H9 (cell line): ENCODE measurements around the gene ARHGAP10. TPM values are rescaled to one million over a fixed set of nuclear protein-coding genes. Genes with fewer than 3 reads are reported as not detected.
A peak's percentile ranks its signal among the peaks of the same experiment; 100 is the strongest.

Experiments
- DNase-seq: peaks from one replicate; pipeline ENCODE4 v3.0.0-alpha.2; 2017
- H2AFZ ChIP-seq: one replicate; pipeline ENCODE4 v1.6.1; 2013; ENCODE audit warnings: mild to moderate bottlenecking, low read length, control low read depth, moderate library complexity
- H2AK5ac ChIP-seq: 2 replicates; pipeline ENCODE4 v1.6.1; 2013; ENCODE audit warnings: low read length, control low read depth, mixed read lengths; ENCODE audit not compliant: insufficient read length
- H2BK120ac ChIP-seq: one replicate; pipeline ENCODE4 v1.6.1; 2013; ENCODE audit warnings: low read depth, mild to moderate bottlenecking, low read length, control low read depth, inconsistent platforms; ENCODE audit not compliant: poor library complexity, severe bottlenecking
- H2BK12ac ChIP-seq: 2 replicates; pipeline ENCODE4 v1.6.1; 2013; ENCODE audit warnings: low read length, control low read depth, mixed read lengths, low read depth; ENCODE audit not compliant: insufficient read length
- H2BK15ac ChIP-seq: 2 replicates; pipeline ENCODE4 v1.6.1; 2013; ENCODE audit warnings: low read depth, low read length, control low read depth
- H2BK20ac ChIP-seq: one replicate; pipeline ENCODE4 v1.6.1; 2013; ENCODE audit warnings: low read depth, mild to moderate bottlenecking, low read length, control low read depth, inconsistent platforms; ENCODE audit not compliant: poor library complexity, severe bottlenecking
- H2BK5ac ChIP-seq: 2 replicates; pipeline ENCODE4 v1.6.1; 2013; ENCODE audit warnings: low read length, control low read depth, mixed read lengths; ENCODE audit not compliant: insufficient read length
- H3K14ac ChIP-seq: 2 replicates; pipeline ENCODE4 v1.6.1; 2013; ENCODE audit warnings: low read length, control low read depth; ENCODE audit not compliant: insufficient read depth
- H3K18ac ChIP-seq: 2 replicates; pipeline ENCODE4 v1.6.1; 2013; ENCODE audit warnings: low read depth, mild to moderate bottlenecking, mixed read lengths, low read length, control low read depth; ENCODE audit not compliant: insufficient read length
- H3K23ac ChIP-seq: 2 replicates; pipeline ENCODE4 v1.6.1; 2013; ENCODE audit warnings: low read length, control low read depth, mixed read lengths, low read depth; ENCODE audit not compliant: insufficient read length
- H3K23me2 ChIP-seq: 2 replicates; pipeline ENCODE4 v1.6.1; 2013; ENCODE audit warnings: low read depth, mild to moderate bottlenecking, mixed read lengths, low read length, control low read depth; ENCODE audit not compliant: insufficient read length, poor library complexity, severe bottlenecking
- H3K27ac ChIP-seq: 2 replicates; pipeline ENCODE4 v1.5.1; 2013; ENCODE audit warnings: low read length, control low read depth, mixed read lengths, low read depth; ENCODE audit not compliant: insufficient read length
- H3K27me3 ChIP-seq: 2 replicates; pipeline ENCODE4 v1.6.1; 2013; ENCODE audit warnings: low read length, control low read depth, inconsistent platforms; ENCODE audit not compliant: insufficient read depth
- H3K4ac ChIP-seq: 2 replicates; pipeline ENCODE4 v1.6.1; 2013; ENCODE audit warnings: low read depth, mild to moderate bottlenecking, control low read depth, inconsistent platforms, low read length, moderate library complexity
- H3K4me1 ChIP-seq: 2 replicates; pipeline ENCODE4 v1.6.1; 2013; ENCODE audit warnings: low read length, control low read depth, inconsistent platforms; ENCODE audit not compliant: insufficient read depth
- H3K4me2 ChIP-seq: 2 replicates; pipeline ENCODE4 v1.6.1; 2013; ENCODE audit warnings: low read length, control low read depth, mixed read lengths; ENCODE audit not compliant: insufficient read length, insufficient read depth
- H3K56ac ChIP-seq: 2 replicates; pipeline ENCODE4 v1.6.1; 2013; ENCODE audit warnings: low read depth, mild to moderate bottlenecking, mixed read lengths, low read length, control low read depth; ENCODE audit not compliant: insufficient read length
- H3K79me1 ChIP-seq: 2 replicates; pipeline ENCODE4 v1.6.1; 2013; ENCODE audit warnings: low read depth, mild to moderate bottlenecking, moderate library complexity, low read length, control low read depth, inconsistent platforms; ENCODE audit not compliant: insufficient read depth, poor library complexity, severe bottlenecking
- H3K79me2 ChIP-seq: 2 replicates; pipeline ENCODE4 v1.6.1; 2013; ENCODE audit warnings: low read length, control low read depth, inconsistent platforms; ENCODE audit not compliant: insufficient read depth
- H3K9ac ChIP-seq: 2 replicates; pipeline ENCODE4 v1.6.1; 2013; ENCODE audit warnings: low read length, control low read depth, mixed read lengths; ENCODE audit not compliant: insufficient read length; ENCODE audit errors: extremely low read depth
- H3K9me3 ChIP-seq: one replicate; pipeline ENCODE4 v1.6.1; 2013; ENCODE audit warnings: low read depth, low read length, inconsistent platforms; ENCODE audit not compliant: control insufficient read depth
- H3T11ph ChIP-seq: one replicate; pipeline ENCODE4 v1.6.1; 2013; ENCODE audit warnings: mild to moderate bottlenecking, low read length, control low read depth, inconsistent platforms
- H4K20me1 ChIP-seq: one replicate; pipeline ENCODE4 v1.6.1; 2013; ENCODE audit not compliant: control insufficient read depth, insufficient read length, insufficient read depth
- H4K5ac ChIP-seq: 2 replicates; pipeline ENCODE4 v1.6.1; 2013; ENCODE audit warnings: low read depth, mild to moderate bottlenecking, mixed read lengths, low read length, control low read depth; ENCODE audit not compliant: insufficient read length
- H4K8ac ChIP-seq: replicated peaks from 2 replicates; pipeline ENCODE4 v1.6.1; 2013; ENCODE audit warnings: low read length, control low read depth, mixed read lengths, low read depth; ENCODE audit not compliant: insufficient read length
- H4K91ac ChIP-seq: 2 replicates; pipeline ENCODE4 v1.6.1; 2013; ENCODE audit warnings: low read depth, mild to moderate bottlenecking, moderate library complexity, mixed read lengths, low read length, control low read depth; ENCODE audit not compliant: insufficient read length
- H3K27ac Mint-ChIP-seq, 3 experiments: 2 replicates in 2 of 3; 3 replicates in 1 of 3; pipeline ENCODE4 v1.8.0; 2020 to 2021; ENCODE audit warnings: mixed read lengths in 3 of 3, mild to moderate bottlenecking in 1 of 3, moderate library complexity in 1 of 3
- H3K27me3 Mint-ChIP-seq: 2 replicates; pipeline ENCODE4 v1.8.0; 2021; ENCODE audit warnings: low read depth, mild to moderate bottlenecking, moderate library complexity, mixed read lengths
- H3K36me3 Mint-ChIP-seq, 3 experiments: 2 replicates in 2 of 3; 3 replicates in 1 of 3; pipeline ENCODE4 v1.8.0; 2020 to 2021; ENCODE audit warnings: low read depth in 3 of 3, mixed read lengths in 3 of 3; ENCODE audit not compliant: insufficient read depth in 1 of 3
- H3K4me1 Mint-ChIP-seq, 2 experiments: 2 replicates each; pipeline ENCODE4 v1.8.0; 2020; ENCODE audit warnings: mixed read lengths in 2 of 2
- H3K4me3 Mint-ChIP-seq, 2 experiments: 2 replicates in 1 of 2; 3 replicates in 1 of 2; pipeline ENCODE4 v1.8.0; 2020 to 2021; ENCODE audit warnings: mild to moderate bottlenecking in 2 of 2, mixed read lengths in 2 of 2, moderate library complexity in 1 of 2
- H3K9me3 Mint-ChIP-seq, 2 experiments: 2 replicates in 1 of 2; 3 replicates in 1 of 2; pipeline ENCODE4 v1.8.0; 2020; ENCODE audit warnings: mild to moderate bottlenecking in 2 of 2, mixed read lengths in 2 of 2, moderate library complexity in 1 of 2
- WGBS: extraction: QIAGEN DNeasy Blood & Tissue Kit; methylation state at CpG from one replicate; pipeline ENCODE4 v1.1.7; 2013; ENCODE audit warnings: missing lambda C conversion rate, low lambda C conversion rate, mixed read lengths; ENCODE audit not compliant: insufficient read length; ENCODE audit errors: extremely low coverage; 5-methylcytosine and 5-hydroxymethylcytosine counted together
- total RNA-seq: library from RNA; stranded (reverse); gene quantifications from 2 replicates; pipeline ENCODE4 v1.2.1, GENCODE V29; 2021
- TF ChIP-seq, protein P1 (sequence below): fragments of 200-600 bp; sonication (generic); conservative IDR thresholded peaks from 3 replicates; pipeline ENCODE4 v1.8.0; 2021; ENCODE audit warnings: antibody characterized with exemption, mild to moderate bottlenecking

ARHGAP10 gene
- total RNA-seq, 1 experiment from 2014 or later: 7.8 TPM

DNA sequence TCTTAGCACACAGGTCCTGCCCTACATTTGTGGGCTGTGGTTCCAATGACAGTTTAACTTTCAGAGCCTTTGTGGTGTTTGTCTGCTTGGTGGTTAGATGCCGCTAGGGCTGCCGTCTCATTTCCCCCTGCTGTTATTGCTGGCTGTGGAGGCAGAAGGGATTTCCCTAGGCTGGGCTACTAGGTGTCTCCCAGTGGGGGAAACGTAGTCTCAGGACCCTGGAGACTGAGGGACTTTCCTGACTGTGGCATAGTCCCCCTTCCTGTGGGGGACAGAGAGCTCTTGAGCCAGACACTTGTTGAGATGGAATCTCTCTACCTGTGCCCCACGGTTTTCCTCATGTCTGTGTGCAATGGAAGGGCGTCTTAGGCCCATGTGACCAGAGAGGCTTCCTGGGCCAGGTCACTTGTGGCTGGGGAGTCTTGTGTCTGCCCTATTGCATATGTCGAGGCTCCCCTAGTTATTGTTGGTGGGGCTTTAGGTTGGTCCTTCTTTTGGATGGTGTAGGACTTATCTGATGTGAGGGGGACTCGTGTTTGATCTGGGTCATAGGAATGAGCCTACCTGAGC is 68.2 kb downstream of the ARHGAP10 start:
- no peak overlapping the region; the same call in 1 of the 2 replicates for H3K14ac ChIP-seq
- no peaks in the 10 kb centered on the region for H3K4me1 ChIP-seq
- no peak overlapping the region for H2AFZ ChIP-seq
- H3K9ac ChIP-seq: no peak overlapping the region
- H3K4me1 Mint-ChIP-seq: peaks cover 13 to 16% of the 10 kb centered on the region in 2 experiments
- WGBS: no CpG with 5 or more reads among the region's 7 CpGs
- no peak overlapping the region for H2BK12ac ChIP-seq
- H4K5ac ChIP-seq: no peak overlapping the region
- H3K4ac ChIP-seq: no peak overlapping the region
- no peak overlapping the region for H2BK5ac ChIP-seq
- H3K18ac ChIP-seq: no peak overlapping the region
- H3K4me3 Mint-ChIP-seq: no peak overlapping the region
- H4K91ac ChIP-seq: no peak overlapping the region
- TF ChIP-seq, protein P1, sequence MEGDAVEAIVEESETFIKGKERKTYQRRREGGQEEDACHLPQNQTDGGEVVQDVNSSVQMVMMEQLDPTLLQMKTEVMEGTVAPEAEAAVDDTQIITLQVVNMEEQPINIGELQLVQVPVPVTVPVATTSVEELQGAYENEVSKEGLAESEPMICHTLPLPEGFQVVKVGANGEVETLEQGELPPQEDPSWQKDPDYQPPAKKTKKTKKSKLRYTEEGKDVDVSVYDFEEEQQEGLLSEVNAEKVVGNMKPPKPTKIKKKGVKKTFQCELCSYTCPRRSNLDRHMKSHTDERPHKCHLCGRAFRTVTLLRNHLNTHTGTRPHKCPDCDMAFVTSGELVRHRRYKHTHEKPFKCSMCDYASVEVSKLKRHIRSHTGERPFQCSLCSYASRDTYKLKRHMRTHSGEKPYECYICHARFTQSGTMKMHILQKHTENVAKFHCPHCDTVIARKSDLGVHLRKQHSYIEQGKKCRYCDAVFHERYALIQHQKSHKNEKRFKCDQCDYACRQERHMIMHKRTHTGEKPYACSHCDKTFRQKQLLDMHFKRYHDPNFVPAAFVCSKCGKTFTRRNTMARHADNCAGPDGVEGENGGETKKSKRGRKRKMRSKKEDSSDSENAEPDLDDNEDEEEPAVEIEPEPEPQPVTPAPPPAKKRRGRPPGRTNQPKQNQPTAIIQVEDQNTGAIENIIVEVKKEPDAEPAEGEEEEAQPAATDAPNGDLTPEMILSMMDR: no peak
- H2AK5ac ChIP-seq: no peak overlapping the region
- H2BK15ac ChIP-seq: no peak overlapping the region
- no peaks in the 10 kb centered on the region for H3K23me2 ChIP-seq
- no peaks in the 10 kb centered on the region for H3K9me3 ChIP-seq
- H3K27me3 Mint-ChIP-seq: no peaks in the 10 kb centered on the region
- H2BK20ac ChIP-seq: no peak overlapping the region
- H3K4me2 ChIP-seq: no peak overlapping the region
- no peaks in the 10 kb centered on the region for H3K27me3 ChIP-seq
- DNase-seq: no peak
- no peak overlapping the region for H3K23ac ChIP-seq
- peak overlapping the region; percentile 60 to 88 (median 65); a peak in 3 of 7 replicates for H3K27ac Mint-ChIP-seq
- H3K79me2 ChIP-seq: no peaks in the 10 kb centered on the region
- no peaks in the 10 kb centered on the region for H3K9me3 Mint-ChIP-seq
- no peak overlapping the region for H2BK120ac ChIP-seq
- H4K8ac ChIP-seq: no peak overlapping the region
- no peak overlapping the region for H3T11ph ChIP-seq
- H4K20me1 ChIP-seq: no peaks in the 10 kb centered on the region
- no peak overlapping the region for H3K56ac ChIP-seq
- H3K79me1 ChIP-seq: no peaks in the 10 kb centered on the region
- H3K36me3 Mint-ChIP-seq: no peaks in the 10 kb centered on the region
- no peak overlapping the region for H3K27ac ChIP-seq
